IMR-90 (cell line): ENCODE measurements around the gene LIPI. TPM values are rescaled to one million over a fixed set of nuclear protein-coding genes. Genes with fewer than 3 reads are reported as not detected.

Experiments used
- ATAC-seq: fragments of 200-7000 bp; cut with Tn5 transposase; 2 replicates; pipeline ENCODE4 v1.9.1; 2020; ENCODE audit warnings: low read depth, mild to moderate bottlenecking, moderate library complexity
- BruUV-seq: library from RNA; stranded (reverse); fragments of 400-500 nt; replicated peaks from 2 replicates; lab custom pipeline; 2021; lab: Mats Ljungman, UMichigan
- CTCF ChIA-PET: fragments of 300-600 bp; formaldehyde crosslinking; extraction: SDS; loops from one replicate; lab custom pipeline; 2021; ENCODE audit warnings: antibody characterized with exemption; lab: Yijun Ruan, JAX
- POLR2A ChIA-PET: fragments of 300-600 bp; sonication (Branson Sonifier 250); formaldehyde crosslinking; loops from one replicate; lab custom pipeline; 2022; ENCODE audit warnings: antibody characterized with exemption; ENCODE audit not compliant: unreplicated experiment; lab: Charles Lee
- DNase-seq: peaks from one replicate; pipeline ENCODE4 v3.0.0; 2013
- H2AFZ ChIP-seq: replicated peaks from 2 replicates; pipeline ENCODE3; 2013; ENCODE audit warnings: low read length, mild to moderate bottlenecking; ENCODE audit not compliant: poor library complexity
- H2AK5ac ChIP-seq: 2 replicates; pipeline ENCODE4 v1.6.1; 2013; ENCODE audit warnings: low read depth, low read length, inconsistent platforms
- H2AK9ac ChIP-seq: replicated peaks from 2 replicates; pipeline ENCODE3; 2013; ENCODE audit warnings: mild to moderate bottlenecking, low read depth, low read length, moderate library complexity; ENCODE audit not compliant: poor library complexity
- H2BK120ac ChIP-seq: 2 replicates; pipeline ENCODE4 v1.6.1; 2013; ENCODE audit warnings: low read depth, low read length, inconsistent platforms
- H2BK15ac ChIP-seq: 3 replicates; pipeline ENCODE4 v1.6.1; 2013; ENCODE audit warnings: low read depth, low read length, inconsistent platforms
- H2BK20ac ChIP-seq: 2 replicates; pipeline ENCODE4 v1.6.1; 2013; ENCODE audit warnings: low read depth, mild to moderate bottlenecking, inconsistent platforms, low read length, moderate library complexity
- H2BK5ac ChIP-seq: 2 replicates; pipeline ENCODE4 v1.6.1; 2013; ENCODE audit warnings: mild to moderate bottlenecking, low read depth, low read length, inconsistent platforms; ENCODE audit not compliant: poor library complexity, severe bottlenecking
- H3K14ac ChIP-seq: replicated peaks from 2 replicates; pipeline ENCODE4 v1.6.1; 2013; ENCODE audit warnings: low read depth, low read length, inconsistent platforms
- H3K18ac ChIP-seq: 2 replicates; pipeline ENCODE4 v1.6.1; 2013; ENCODE audit warnings: low read depth, low read length, control low read depth
- H3K23ac ChIP-seq: 2 replicates; pipeline ENCODE4 v1.6.1; 2013; ENCODE audit warnings: low read depth, low read length, inconsistent platforms
- H3K27ac ChIP-seq: 2 replicates; pipeline ENCODE4 v1.5.1; 2013; ENCODE audit warnings: mild to moderate bottlenecking, control low read depth, low read length; ENCODE audit not compliant: insufficient read depth
- H3K27me3 ChIP-seq: 2 replicates; pipeline ENCODE4 v1.6.1; 2013; ENCODE audit warnings: low read length; ENCODE audit not compliant: control insufficient read depth, insufficient read depth
- H3K36me3 ChIP-seq: 2 replicates; pipeline ENCODE4 v1.6.1; 2013; ENCODE audit warnings: low read length, mixed read lengths; ENCODE audit not compliant: control insufficient read depth, insufficient read depth
- H3K4ac ChIP-seq: 2 replicates; pipeline ENCODE4 v1.6.1; 2013; ENCODE audit warnings: low read depth, low read length, inconsistent platforms
- H3K4me1 ChIP-seq: 2 replicates; pipeline ENCODE4 v1.6.1; 2013; ENCODE audit warnings: low read length, mixed read lengths; ENCODE audit not compliant: control insufficient read depth, insufficient read depth
- H3K4me2 ChIP-seq: 2 replicates; pipeline ENCODE4 v1.6.1; 2013; ENCODE audit warnings: low read depth, mild to moderate bottlenecking, control low read depth, low read length, moderate library complexity
- H3K4me3 ChIP-seq: 2 replicates; pipeline ENCODE4 v1.5.1; 2013; ENCODE audit warnings: low read depth, mild to moderate bottlenecking, control low read depth, low read length, moderate library complexity; ENCODE audit not compliant: insufficient read depth
- H3K56ac ChIP-seq: 2 replicates; pipeline ENCODE4 v1.6.1; 2013; ENCODE audit warnings: low read length, inconsistent platforms; ENCODE audit not compliant: insufficient read depth; ENCODE audit errors: extremely low read depth
- H3K79me1 ChIP-seq, 2 experiments: 2 replicates each; pipeline ENCODE4 v1.6.1; 2013; ENCODE audit warnings: low read length in 2 of 2, inconsistent platforms in 1 of 2, low read depth in 1 of 2
- H3K9ac ChIP-seq: 2 replicates; pipeline ENCODE4 v1.6.1; 2013; ENCODE audit warnings: low read depth, low read length, control low read depth
- H3K9me1 ChIP-seq: 2 replicates; pipeline ENCODE4 v1.6.1; 2013; ENCODE audit warnings: low read length, inconsistent platforms; ENCODE audit not compliant: insufficient read depth
- H3K9me3 ChIP-seq: 2 replicates; pipeline ENCODE4 v1.6.1; 2013; ENCODE audit warnings: low read length; ENCODE audit not compliant: control insufficient read depth, insufficient read depth
- H4K20me1 ChIP-seq: 2 replicates; pipeline ENCODE4 v1.6.1; 2013; ENCODE audit warnings: low read length, inconsistent platforms; ENCODE audit not compliant: insufficient read depth
- H4K5ac ChIP-seq: 2 replicates; pipeline ENCODE4 v1.6.1; 2013; ENCODE audit warnings: mild to moderate bottlenecking, low read depth, low read length, control low read depth
- H4K8ac ChIP-seq, 2 experiments: 2 replicates each; pipeline ENCODE4 v1.6.1; 2013; ENCODE audit warnings: low read depth in 2 of 2, low read length in 2 of 2, control low read depth in 1 of 2, inconsistent platforms in 1 of 2
- H4K91ac ChIP-seq: 2 replicates; pipeline ENCODE4 v1.6.1; 2013; ENCODE audit warnings: low read depth, low read length, inconsistent platforms; ENCODE audit not compliant: insufficient read depth
- BHLHE40 ChIP-seq: fragments of 150-350 bp; IDR thresholded peaks from 2 replicates; pipeline ENCODE4 v1.6.1; 2016; ENCODE audit warnings: mild to moderate bottlenecking, low read depth, low read length
- CEBPB ChIP-seq: IDR thresholded peaks from 2 replicates; pipeline ENCODE4 v1.6.1; 2012; ENCODE audit warnings: low read depth, low read length, improper control_type of control experiment
- MXI1 ChIP-seq: IDR thresholded peaks from 2 replicates; pipeline ENCODE4 v1.6.1; 2012; ENCODE audit warnings: low read depth, mild to moderate bottlenecking, low read length, moderate library complexity, borderline replicate concordance
- POLR2A ChIP-seq: IDR thresholded peaks from 2 replicates; pipeline ENCODE4 v1.6.1; 2012; ENCODE audit warnings: mild to moderate bottlenecking, low read depth, low read length
- RAD21 ChIP-seq: IDR thresholded peaks from 2 replicates; pipeline ENCODE4 v1.6.1; 2012; ENCODE audit warnings: low read length, improper control_type of control experiment
- RFX5 ChIP-seq: IDR thresholded peaks from 2 replicates; pipeline ENCODE4 v1.8.0; 2012; ENCODE audit warnings: low read depth, mild to moderate bottlenecking, low read length, moderate library complexity
- SMC3 ChIP-seq: fragments of 150-350 bp; IDR thresholded peaks from 2 replicates; pipeline ENCODE4 v1.6.1; 2016; ENCODE audit warnings: low read depth, mild to moderate bottlenecking, antibody characterized with exemption, low read length, moderate library complexity
- USF2 ChIP-seq: fragments of 150-350 bp; IDR thresholded peaks from 2 replicates; pipeline ENCODE4 v1.6.1; 2017; ENCODE audit warnings: mild to moderate bottlenecking, antibody characterized with exemption, low read length, low read depth
- WGBS, 2 experiments: methylation state at CpG; one replicate each; pipeline versions ENCODE4 v1.1.5 to v1.1.7; 2013; ENCODE audit warnings: missing lambda C conversion rate in 2 of 2; ENCODE audit not compliant: insufficient read length in 1 of 2; ENCODE audit errors: extremely low coverage in 2 of 2; 5-methylcytosine and 5-hydroxymethylcytosine counted together
- dilution Hi-C: fragments of 300-500 bp; cut with HindIII; formaldehyde crosslinking; loops from one replicate; pipeline ENCODE4 v1.14.3; 2018; ENCODE audit warnings: low sequenced_read_pairs; ENCODE audit not compliant: unreplicated experiment
- in situ Hi-C: fragments of 300-500 bp; cut with MboI; formaldehyde crosslinking; loops from 3 replicates; pipeline ENCODE4 v1.14.3; 2019; ENCODE audit warnings: low sequenced_read_pairs, inconsistent platforms, mixed read lengths
- intact Hi-C: fragments of 100-400 bp; cut with micrococcal nuclease; formaldehyde crosslinking; loops from 2 replicates; pipeline ENCODE4 v1.10.0; 2022
- polyA plus RNA-seq, 3 experiments: library from polyadenylated mRNA; depleted of rRNA; stranded (reverse); fragments of >200 nt; gene quantifications; 2 replicates each; pipeline ENCODE4 v1.2.3, GENCODE V29; 2012; ENCODE audit warnings: low replicate concordance in 1 of 3
- total RNA-seq: library from RNA; depleted of rRNA; stranded (reverse); fragments of >200 nt; gene quantifications from 2 replicates; pipeline ENCODE4 v1.2.3, GENCODE V29; 2012
- TF ChIP-seq, protein P1 (sequence below): fragments of 150-350 bp; IDR thresholded peaks from 2 replicates; pipeline ENCODE4 v1.6.1; 2016; ENCODE audit warnings: low read depth, mild to moderate bottlenecking, low read length, moderate library complexity, borderline replicate concordance

Gene LIPI
- total and polyA plus RNA-seq, 2 of the 4 experiments (the other 2 are of a cell fraction), result not detected

DNA sequence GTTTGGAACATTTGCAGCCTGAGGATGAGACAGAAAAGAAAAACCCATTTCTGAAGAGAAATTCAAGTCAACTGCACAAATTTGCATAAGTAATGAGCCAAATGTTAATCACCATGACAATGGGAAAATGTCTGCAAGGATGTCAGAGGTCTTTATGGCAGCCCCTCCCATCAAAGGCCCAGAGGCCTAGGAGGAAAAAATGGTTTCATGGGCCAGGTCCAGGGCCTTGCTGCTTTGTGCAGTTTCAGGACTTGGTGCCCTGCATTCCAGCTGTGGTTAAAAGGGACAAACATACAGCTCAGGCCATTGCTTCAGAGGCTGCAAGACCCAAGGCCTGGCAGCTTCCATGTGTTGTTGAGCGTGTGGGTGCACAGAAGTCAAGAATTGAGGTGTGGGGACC is 18.6 kb upstream of the LIPI start:
- no peak overlapping the region for H4K91ac ChIP-seq
- peaks cover 1% of the 10 kb centered on the region; the same call in 1 of the 2 replicates for H3K9me3 ChIP-seq
- no peak overlapping the region for H2BK15ac ChIP-seq
- POLR2A ChIA-PET, result no interaction called here
- WGBS, 2 experiments, result no CpG with 5 or more reads among the region's 1 CpG
- no peaks in the 10 kb centered on the region for H3K79me1 ChIP-seq
- H3K56ac ChIP-seq, result no peak overlapping the region
- no peak overlapping the region for H3K27ac ChIP-seq
- no peak overlapping the region for H2AK9ac ChIP-seq
- no peak overlapping the region for H3K9ac ChIP-seq
- no peak overlapping the region for H2BK120ac ChIP-seq
- no peak overlapping the region for H3K18ac ChIP-seq
- dilution Hi-C loops, result no loop called here
- H3K36me3 ChIP-seq, result no peaks in the 10 kb centered on the region
- intact Hi-C loops, result no loop called here
- no peak overlapping the region for H2AFZ ChIP-seq
- no peak overlapping the region for H3K14ac ChIP-seq
- no peak overlapping the region for H2BK20ac ChIP-seq
- in situ Hi-C loops, result no loop called here
- H3K23ac ChIP-seq, result no peak overlapping the region
- H3K27me3 ChIP-seq, result no peaks in the 10 kb centered on the region
- no peak overlapping the region for H4K5ac ChIP-seq
- H3K4me3 ChIP-seq, result no peak overlapping the region
- H3K9me1 ChIP-seq, result no peaks in the 10 kb centered on the region
- H2AK5ac ChIP-seq, result no peak overlapping the region
- no peaks in the 10 kb centered on the region for H4K20me1 ChIP-seq
- H3K4ac ChIP-seq, result no peak overlapping the region
- H4K8ac ChIP-seq, result no peak overlapping the region
- H3K4me1 ChIP-seq, result no peaks in the 10 kb centered on the region
- CTCF ChIA-PET, result no interaction called here
- TF ChIP-seq POLR2A (no peak), SMC3 (no peak), BHLHE40 (no peak), USF2 (no peak), MXI1 (no peak), CEBPB (no peak), RAD21 (no peak), RFX5 (no peak)
- TF ChIP-seq, protein P1, sequence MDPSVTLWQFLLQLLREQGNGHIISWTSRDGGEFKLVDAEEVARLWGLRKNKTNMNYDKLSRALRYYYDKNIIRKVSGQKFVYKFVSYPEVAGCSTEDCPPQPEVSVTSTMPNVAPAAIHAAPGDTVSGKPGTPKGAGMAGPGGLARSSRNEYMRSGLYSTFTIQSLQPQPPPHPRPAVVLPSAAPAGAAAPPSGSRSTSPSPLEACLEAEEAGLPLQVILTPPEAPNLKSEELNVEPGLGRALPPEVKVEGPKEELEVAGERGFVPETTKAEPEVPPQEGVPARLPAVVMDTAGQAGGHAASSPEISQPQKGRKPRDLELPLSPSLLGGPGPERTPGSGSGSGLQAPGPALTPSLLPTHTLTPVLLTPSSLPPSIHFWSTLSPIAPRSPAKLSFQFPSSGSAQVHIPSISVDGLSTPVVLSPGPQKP, result no peak
- ATAC-seq (no peak), DNase-seq (no peak)
- no TSS peak for BruUV-seq
- no peak overlapping the region for H3K4me2 ChIP-seq
- no peak overlapping the region for H2BK5ac ChIP-seq
